ENCODE results near the gene STEAP4.

GRCh38 chr7:88318196-88318595 is 11.5 kb upstream of the STEAP4 start:
- TF ChIP-seq POLR2A (IDR thresholded peaks at IDR 0.05) (no peak), CTCF (IDR thresholded peaks at IDR 0.05) (no peak)
